Bronchial epithelial cell (primary cell): ENCODE results near the gene S100A4. TPM values are rescaled to one million over a fixed set of nuclear protein-coding genes. Genes with fewer than 3 reads are reported as not detected.

Experiments used
- DNase-seq: peaks from one replicate; pipeline ENCODE4 v3.0.0-alpha.2; 2010; ENCODE audit warnings: low read depth
- FAIRE-seq: peaks from 2 replicates; lab custom pipeline; 2011; peaks lifted over from hg19 to GRCh38; lab: Jason Lieb, UNC
- H3K27me3 ChIP-seq: 2 replicates; pipeline ENCODE4 v1.5.1; 2011; ENCODE audit warnings: low read length; ENCODE audit not compliant: control insufficient read depth, insufficient read depth
- H3K36me3 ChIP-seq: 2 replicates; pipeline ENCODE4 v1.5.1; 2011; ENCODE audit warnings: low read length; ENCODE audit not compliant: control insufficient read depth, insufficient read depth
- H3K4me3 ChIP-seq: 2 replicates; pipeline ENCODE4 v1.5.1; 2011; ENCODE audit warnings: mild to moderate bottlenecking, low read depth, low read length, control low read depth
- total RNA-seq: library from RNA; depleted of rRNA; stranded (reverse); fragments of >200 nt; gene quantifications from 2 replicates; pipeline ENCODE4 v1.2.1, GENCODE V29; 2014
- TF ChIP-seq, protein P1 (sequence below): IDR thresholded peaks from 2 replicates; pipeline ENCODE4 v1.5.1; 2011; ENCODE audit warnings: mild to moderate bottlenecking, moderate library complexity, low read length, control low read depth, inconsistent platforms; ENCODE audit not compliant: insufficient read depth, severe bottlenecking

Gene S100A4
- total RNA-seq, 1 donor from 2014 or later: 10.8 TPM

DNA sequence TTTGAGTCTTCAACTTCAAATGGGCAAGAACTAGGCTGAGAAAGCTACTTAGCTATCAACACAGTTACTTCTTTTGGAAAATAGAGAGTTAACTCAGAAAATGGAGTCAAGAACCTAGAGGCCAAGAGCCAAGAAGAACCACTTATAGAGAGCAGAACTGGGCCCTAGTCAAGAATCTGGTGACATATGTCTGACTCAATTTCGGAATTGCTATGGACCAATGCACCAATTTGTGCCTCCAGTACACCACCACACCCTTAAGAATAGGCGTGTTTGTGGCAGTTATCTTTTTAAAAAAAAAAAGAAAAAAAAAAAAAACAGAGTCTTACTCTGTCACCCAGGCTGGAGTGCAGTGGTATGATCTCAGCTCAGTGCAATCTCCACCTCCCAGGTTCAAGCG, 12.3 kb upstream of the S100A4 start:
- DNase-seq (no peak), FAIRE-seq (no peak)

DNA sequence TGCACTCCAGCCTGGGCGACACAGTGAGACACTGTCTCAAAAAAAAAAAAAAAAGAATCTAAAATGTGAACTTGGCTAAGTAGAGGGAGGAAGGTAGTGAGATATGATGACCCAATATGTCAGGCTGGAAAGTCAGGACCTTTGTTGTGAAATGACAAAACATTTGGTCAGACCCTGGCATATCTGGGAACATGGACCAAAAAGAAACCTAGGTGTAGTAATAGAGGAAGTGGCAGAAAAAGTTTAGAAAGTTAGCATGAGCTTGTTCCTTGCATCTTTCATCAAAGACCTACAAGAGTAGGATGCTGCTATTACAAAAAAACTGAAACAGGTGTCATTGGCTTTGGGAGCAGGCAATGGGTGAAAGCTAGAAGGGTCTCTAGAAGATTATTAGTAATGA, 10.7 kb upstream of the S100A4 start:
- H3K4me3 ChIP-seq: no peak overlapping the region
- DNase-seq (no peak), FAIRE-seq (no peak)
- TF ChIP-seq, protein P1, sequence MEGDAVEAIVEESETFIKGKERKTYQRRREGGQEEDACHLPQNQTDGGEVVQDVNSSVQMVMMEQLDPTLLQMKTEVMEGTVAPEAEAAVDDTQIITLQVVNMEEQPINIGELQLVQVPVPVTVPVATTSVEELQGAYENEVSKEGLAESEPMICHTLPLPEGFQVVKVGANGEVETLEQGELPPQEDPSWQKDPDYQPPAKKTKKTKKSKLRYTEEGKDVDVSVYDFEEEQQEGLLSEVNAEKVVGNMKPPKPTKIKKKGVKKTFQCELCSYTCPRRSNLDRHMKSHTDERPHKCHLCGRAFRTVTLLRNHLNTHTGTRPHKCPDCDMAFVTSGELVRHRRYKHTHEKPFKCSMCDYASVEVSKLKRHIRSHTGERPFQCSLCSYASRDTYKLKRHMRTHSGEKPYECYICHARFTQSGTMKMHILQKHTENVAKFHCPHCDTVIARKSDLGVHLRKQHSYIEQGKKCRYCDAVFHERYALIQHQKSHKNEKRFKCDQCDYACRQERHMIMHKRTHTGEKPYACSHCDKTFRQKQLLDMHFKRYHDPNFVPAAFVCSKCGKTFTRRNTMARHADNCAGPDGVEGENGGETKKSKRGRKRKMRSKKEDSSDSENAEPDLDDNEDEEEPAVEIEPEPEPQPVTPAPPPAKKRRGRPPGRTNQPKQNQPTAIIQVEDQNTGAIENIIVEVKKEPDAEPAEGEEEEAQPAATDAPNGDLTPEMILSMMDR: no peak
- no peaks in the 10 kb centered on the region for H3K27me3 ChIP-seq
- peaks cover 10% of the 10 kb centered on the region for H3K36me3 ChIP-seq

More for the DNA sequence above, 12.3 kb upstream of the S100A4 start:
- TF ChIP-seq, protein P1: no peak
- H3K4me3 ChIP-seq: no peak overlapping the region
- peaks cover 10% of the 10 kb centered on the region for H3K36me3 ChIP-seq
- no peaks in the 10 kb centered on the region for H3K27me3 ChIP-seq

DNA sequence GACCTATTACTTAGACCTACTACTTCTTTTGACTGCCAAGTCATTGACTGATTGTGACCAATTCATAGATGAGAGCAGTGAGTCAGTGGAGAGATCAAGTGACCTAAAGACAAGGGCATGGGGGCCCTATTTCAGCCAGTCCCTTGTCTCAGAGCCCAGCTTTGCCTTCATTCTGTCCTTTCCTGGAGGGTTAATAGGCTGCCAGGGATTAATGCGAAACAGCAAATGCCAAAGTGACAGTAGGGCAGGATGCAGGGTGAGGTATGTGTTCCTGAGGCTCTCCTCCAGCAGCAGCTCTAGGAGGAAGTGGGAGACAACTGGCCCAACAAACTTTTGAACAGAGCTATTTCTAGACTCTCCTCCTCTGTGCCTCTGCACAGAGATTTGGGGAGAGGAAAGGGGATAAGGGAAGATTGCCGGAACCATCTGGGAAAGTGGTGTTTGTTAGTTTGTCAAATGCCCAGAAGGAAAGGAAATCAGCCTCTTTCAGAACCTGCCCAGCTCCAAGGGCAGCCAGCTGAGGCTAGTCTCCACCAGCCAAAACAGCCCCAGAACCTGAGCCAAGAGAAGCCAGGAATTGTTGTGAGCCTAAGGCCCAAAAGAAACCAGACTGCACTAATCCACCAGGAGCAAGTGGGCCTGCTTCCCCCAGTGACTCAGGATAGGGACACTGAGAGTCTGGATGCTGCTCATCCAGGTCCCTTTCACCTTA, 8.4 kb upstream of the S100A4 start:
- H3K36me3 ChIP-seq: peaks cover 14% of the 10 kb centered on the region
- no peak overlapping the region for H3K4me3 ChIP-seq
- H3K27me3 ChIP-seq: no peaks in the 10 kb centered on the region
- FAIRE-seq (peak; percentile 32), DNase-seq (no peak)
- TF ChIP-seq, protein P1: no peak

DNA sequence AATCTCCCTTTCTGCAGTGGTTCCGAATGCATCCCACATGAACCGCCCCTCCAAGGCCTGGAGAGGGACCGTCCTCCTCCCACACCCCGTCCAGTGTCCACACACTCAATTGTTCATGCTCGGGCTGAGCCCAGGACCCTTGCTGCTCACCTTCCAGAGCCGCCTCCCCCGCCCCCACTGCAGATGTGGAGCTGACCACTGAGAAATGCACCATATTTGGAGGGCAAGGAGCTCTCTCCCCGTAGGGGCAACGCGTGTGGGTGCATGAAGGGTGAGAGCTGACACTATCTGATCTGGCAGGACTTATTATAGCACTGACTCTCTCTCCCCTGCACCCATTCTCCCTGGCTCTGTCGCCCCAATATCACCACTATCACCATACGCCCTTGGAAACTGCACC, 7.5 kb upstream of the S100A4 start:
- DNase-seq: no peak
- no peak for FAIRE-seq
- Histone ChIP-seq H3K4me3 (no peak overlapping the region), H3K36me3 (peaks cover 14% of the 10 kb centered on the region), H3K27me3 (no peaks in the 10 kb centered on the region)
- TF ChIP-seq, protein P1: no peak

DNA sequence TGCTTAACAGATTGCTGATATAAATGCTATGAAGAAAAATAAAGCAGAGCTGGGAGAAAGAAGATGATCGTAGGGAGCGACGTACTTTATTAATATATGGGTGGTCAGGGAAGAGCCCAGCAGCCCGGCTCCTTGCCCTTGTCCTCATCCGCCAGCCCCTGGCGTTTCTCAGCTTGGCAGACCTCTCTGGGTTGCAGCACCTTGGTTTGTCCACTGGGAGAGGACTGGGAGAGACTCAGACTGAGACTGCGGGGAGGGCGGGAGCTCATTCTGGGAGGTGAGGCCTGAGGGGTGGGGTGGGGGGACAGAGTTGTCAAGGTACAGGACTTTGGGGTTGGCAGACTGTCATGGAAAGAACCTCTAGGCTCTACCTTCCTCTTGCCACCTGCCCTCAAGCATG, 6.7 kb upstream of the S100A4 start:
- FAIRE-seq (no peak), DNase-seq (no peak)
- no peak overlapping the region for H3K4me3 ChIP-seq
- H3K27me3 ChIP-seq: no peaks in the 10 kb centered on the region
- peaks cover 16% of the 10 kb centered on the region for H3K36me3 ChIP-seq
- TF ChIP-seq, protein P1: peak; percentile 12

DNA sequence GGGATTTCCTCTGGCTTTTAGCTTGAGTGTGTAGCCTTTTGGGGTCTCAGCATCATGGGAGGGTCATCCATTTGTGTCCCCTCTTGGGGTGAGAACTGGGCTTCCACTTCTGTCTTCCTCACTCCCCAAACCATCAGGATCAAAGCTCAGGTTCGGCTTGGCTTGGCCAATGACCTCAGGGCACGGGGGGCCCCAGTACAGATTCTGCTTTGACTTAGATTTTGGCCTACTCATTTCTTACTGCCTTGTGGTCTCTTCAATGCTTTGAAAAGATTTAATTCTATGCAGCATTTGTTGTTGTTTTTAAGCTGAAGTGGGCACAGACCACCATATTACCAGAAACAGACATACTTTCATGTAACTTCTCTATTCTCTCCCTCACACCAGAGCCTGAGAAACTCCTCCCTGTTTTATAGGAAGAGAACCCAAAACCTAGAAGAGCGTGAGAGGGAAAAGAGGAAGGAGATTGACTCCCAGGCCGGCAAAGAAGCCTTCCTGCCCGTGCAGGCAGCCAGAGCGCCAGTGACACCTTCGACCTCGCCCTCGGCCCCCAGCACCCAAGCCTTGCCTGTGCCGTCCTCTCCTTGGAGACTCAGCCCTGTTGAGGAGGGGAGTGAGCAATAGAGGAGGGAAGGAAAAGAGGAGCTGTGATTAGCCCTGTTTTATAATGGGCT, 5.4 kb upstream of the S100A4 start:
- FAIRE-seq (no peak), DNase-seq (no peak)
- no peak overlapping the region for H3K4me3 ChIP-seq
- H3K36me3 ChIP-seq: peaks cover 16% of the 10 kb centered on the region
- no peaks in the 10 kb centered on the region for H3K27me3 ChIP-seq
- TF ChIP-seq, protein P1: no peak
